Large intestine (tissue), 3 donors: ENCODE results near the gene ADGRF5. TPM values are rescaled to one million over a fixed set of nuclear protein-coding genes. Genes with fewer than 3 reads are reported as not detected.
A peak's percentile ranks its signal among the peaks of the same experiment; 100 is the strongest.
"Not testable (repeated sequence)": the region's sequence is repeated elsewhere in the genome, so short reads cannot be mapped to it uniquely, and the experiment has no call there.

Source experiments
- DNase-seq, 2 donors: peaks; one replicate each; pipeline versions ENCODE4 v3.0.0 to v3.0.0-alpha.2; 2013
- H3K27ac ChIP-seq: one replicate; pipeline ENCODE4 v1.5.1; 2013; ENCODE audit warnings: low read length
- H3K27me3 ChIP-seq: 2 replicates; pipeline ENCODE4 v1.6.1; 2013; ENCODE audit warnings: low read length; ENCODE audit not compliant: control insufficient read depth, insufficient read depth
- H3K36me3 ChIP-seq: 2 replicates; pipeline ENCODE4 v1.6.1; 2013; ENCODE audit warnings: low read length; ENCODE audit not compliant: control insufficient read depth, insufficient read depth
- H3K4me1 ChIP-seq: one replicate; pipeline ENCODE4 v1.6.1; 2013; ENCODE audit warnings: low read length; ENCODE audit not compliant: control insufficient read depth, insufficient read depth
- H3K4me3 ChIP-seq: one replicate; pipeline ENCODE4 v1.5.1; 2013; ENCODE audit warnings: low read length
- H3K9me3 ChIP-seq: one replicate; pipeline ENCODE4 v1.6.1; 2013; ENCODE audit warnings: mild to moderate bottlenecking, low read depth, low read length, moderate library complexity; ENCODE audit not compliant: control insufficient read depth
- WGBS: methylation state at CpG from one replicate; pipeline ENCODE4 v1.1.5; 2013; ENCODE audit warnings: low lambda C conversion rate; ENCODE audit not compliant: insufficient coverage; 5-methylcytosine and 5-hydroxymethylcytosine counted together
- polyA plus RNA-seq: library from polyadenylated mRNA; unstranded; fragments of 120-200 nt; gene quantifications from one replicate; pipeline ENCODE4 v1.2.1, GENCODE V29; 2013

Gene ADGRF5
- polyA plus RNA-seq, 1 donor, result 8.3 TPM

DNA sequence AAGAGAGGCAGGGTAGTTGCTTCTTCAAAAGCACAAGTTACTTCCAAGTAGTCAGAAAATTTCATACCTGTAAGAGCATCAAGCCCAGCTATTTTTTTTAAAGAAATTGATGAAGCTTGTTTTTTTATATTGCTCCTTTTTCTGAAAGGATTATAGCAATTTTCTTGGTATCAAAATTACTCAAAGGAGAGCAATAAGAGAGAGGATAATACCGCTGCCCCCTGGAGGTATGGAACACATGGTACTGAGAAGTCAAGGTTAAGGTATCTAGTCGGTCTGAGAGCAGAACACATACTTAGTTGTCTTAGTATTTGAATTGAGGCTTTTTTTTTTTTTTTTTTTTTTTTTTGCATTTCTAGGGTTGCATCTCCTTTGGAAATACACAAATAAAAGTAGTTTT, 59.4 kb downstream of the ADGRF5 start:
- Histone ChIP-seq H3K4me3 (no peak overlapping the region), H3K27me3 (no peaks in the 10 kb centered on the region), H3K9me3 (no peaks in the 10 kb centered on the region), H3K27ac (no peak overlapping the region), H3K4me1 (no peaks in the 10 kb centered on the region), H3K36me3 (no peaks in the 10 kb centered on the region)
- DNase-seq, result no peak
- WGBS, result no CpG with 5 or more reads among the region's 2 CpGs

DNA sequence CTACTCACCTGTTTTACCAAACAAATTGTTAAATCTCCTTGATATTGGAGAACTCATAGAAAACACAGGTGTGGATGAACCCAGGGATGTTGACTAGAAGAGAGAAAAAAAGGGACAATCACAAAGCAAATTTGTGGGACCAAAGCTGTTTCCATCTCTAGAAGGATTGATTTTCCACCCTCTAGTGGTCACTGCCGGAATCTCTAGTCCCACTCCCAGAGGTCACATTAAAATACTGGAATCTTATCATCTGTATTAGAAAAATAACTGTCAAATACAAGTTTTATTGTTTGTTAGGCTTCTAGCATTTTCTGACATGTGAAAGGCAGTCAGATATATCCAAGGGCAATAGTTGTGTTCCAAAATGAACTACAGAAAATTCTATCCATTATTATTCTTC, 65.8 kb downstream of the ADGRF5 start:
- not testable (repeated sequence) for H3K9me3 ChIP-seq, H3K27ac ChIP-seq, DNase-seq, H3K4me1 ChIP-seq, H3K27me3 ChIP-seq, H3K36me3 ChIP-seq, H3K4me3 ChIP-seq
- 60% methylated on average over 1 of the region's 1 CpG for whole genome bisulfite sequencing

DNA sequence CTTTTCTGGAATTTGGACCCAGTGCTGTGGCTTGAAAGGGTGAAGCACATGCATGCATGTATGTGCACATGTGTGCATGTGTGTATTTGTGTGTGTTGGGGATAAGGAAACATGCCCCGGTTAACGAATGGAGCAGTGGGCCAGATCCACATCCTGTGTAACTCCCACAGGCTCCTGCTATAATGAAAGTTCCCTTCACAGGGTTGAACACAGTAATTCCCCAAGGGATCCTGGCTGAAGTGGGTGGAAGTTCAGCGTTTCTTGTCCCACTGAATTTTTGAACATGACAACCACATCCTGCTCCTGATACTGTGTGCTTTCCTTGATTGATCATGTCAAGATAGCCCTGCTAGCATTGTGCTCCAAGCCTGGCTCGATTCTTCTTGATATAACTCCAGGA, 70.2 kb downstream of the ADGRF5 start:
- H3K27ac ChIP-seq, H3K27me3 ChIP-seq, H3K4me1 ChIP-seq, H3K4me3 ChIP-seq, DNase-seq, H3K36me3 ChIP-seq, H3K9me3 ChIP-seq: not testable (repeated sequence)
- no CpG with 5 or more reads among the region's 4 CpGs for WGBS

DNA sequence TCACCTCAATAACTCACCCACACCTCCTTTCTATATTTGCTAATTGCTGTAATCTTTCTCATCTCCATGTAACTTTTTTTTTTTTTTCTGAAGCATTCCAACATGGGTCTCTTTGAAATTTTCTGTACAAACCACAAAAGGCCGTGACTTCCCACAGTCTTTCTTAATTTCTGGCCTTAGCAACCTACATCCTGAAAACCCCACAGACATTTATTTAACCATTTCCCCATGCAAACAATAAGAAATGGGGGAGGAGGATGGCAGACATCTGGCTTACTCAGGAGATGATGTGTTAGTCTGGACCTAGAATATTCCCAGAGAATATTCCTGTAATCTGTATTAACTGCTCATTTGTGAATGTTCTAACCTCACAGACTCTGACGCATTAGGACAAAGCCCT, 70.9 kb downstream of the ADGRF5 start:
- 100% methylated on average over 1 of the region's 2 CpGs for WGBS
- Histone ChIP-seq H3K4me3 (no peak overlapping the region), H3K4me1 (peaks cover 3% of the 10 kb centered on the region), H3K36me3 (no peaks in the 10 kb centered on the region), H3K9me3 (no peaks in the 10 kb centered on the region), H3K27me3 (no peaks in the 10 kb centered on the region), H3K27ac (no peak overlapping the region)
- DNase-seq, result no peak

DNA sequence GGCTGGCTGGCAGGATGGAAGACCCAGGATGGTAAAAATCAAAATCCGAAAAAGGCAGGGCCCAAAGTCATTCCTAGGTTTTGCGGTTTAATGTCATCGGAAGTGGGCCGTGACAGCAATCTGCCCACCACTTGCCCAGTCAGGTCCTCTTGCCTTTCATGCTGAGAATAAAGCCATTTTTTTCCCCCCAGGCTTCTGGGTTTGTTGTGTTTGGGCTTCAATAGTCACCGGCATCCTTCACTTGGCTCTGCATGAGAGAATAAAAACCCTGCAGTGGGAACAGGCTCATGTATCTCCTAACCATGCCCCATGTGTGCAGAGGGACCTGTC, 72.4 kb downstream of the ADGRF5 start:
- DNase-seq, result no peak
- Histone ChIP-seq H3K4me1 (peaks cover 3% of the 10 kb centered on the region), H3K27me3 (no peaks in the 10 kb centered on the region), H3K36me3 (no peaks in the 10 kb centered on the region), H3K27ac (no peak overlapping the region), H3K4me3 (no peak overlapping the region), H3K9me3 (no peaks in the 10 kb centered on the region)
- WGBS, result no CpG with 5 or more reads among the region's 5 CpGs

DNA sequence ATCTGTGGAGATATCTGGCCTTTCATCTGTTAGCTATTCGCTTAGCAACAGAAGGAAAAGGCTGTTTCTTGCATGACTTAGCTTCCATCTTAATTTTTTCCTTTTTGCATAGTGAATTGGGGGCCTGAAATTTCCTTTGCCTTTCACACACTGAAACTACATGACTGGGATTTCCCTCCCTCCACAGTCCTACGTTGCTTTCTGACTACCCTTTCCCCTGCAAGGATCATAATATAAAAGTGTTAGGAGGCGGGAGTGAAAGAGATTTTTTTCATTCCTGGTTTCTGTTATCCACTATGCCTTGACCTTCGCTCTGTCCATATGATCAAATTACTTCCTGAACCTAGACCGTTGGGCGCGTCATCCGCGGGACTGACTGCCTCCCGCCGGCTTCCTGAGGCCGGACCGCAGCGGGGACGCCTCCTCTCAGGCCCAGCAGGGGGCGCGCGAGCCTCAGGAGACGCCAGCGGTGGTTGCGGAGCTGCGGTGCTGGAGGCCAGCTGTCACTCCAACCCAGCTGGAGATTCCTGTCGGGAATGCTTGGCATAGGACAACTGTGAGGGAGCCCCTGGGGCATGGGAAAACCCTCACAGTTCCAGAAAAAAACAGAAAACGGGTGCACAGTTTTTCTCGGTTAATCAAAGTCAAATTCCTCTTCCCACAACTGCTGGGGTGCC, 72.9 kb downstream of the ADGRF5 start:
- Histone ChIP-seq H3K27me3 (no peaks in the 10 kb centered on the region), H3K4me3 (peak overlapping the region; percentile 1), H3K36me3 (no peaks in the 10 kb centered on the region), H3K9me3 (no peaks in the 10 kb centered on the region), H3K27ac (peak overlapping the region; percentile 74), H3K4me1 (peaks cover 3% of the 10 kb centered on the region)
- DNase-seq, result peak; percentile 86 to 91
- 20% methylated on average over 1 of the region's 25 CpGs for WGBS

DNA sequence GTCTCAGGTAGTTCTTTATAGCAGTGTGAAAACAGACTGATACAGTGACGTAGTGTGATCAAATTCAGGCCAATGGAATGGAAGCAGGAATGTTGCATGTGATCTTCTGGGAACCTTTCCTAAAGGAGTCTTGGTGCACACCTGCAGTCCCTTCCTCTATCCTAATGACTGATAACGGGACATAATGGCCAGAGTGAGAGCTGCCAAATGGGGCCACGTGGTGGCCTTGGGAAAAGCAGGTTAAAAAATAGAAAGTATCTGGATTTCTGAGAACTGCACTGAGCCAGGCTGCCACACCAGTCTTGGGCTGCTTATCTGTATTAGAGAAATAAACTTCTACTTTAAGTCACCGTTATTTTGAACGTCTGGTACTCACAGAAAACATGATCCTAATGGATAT, 76.6 kb downstream of the ADGRF5 start:
- WGBS, result 88% methylated on average over 1 of the region's 5 CpGs
- peaks cover 2% of the 10 kb centered on the region for H3K9me3 ChIP-seq

DNA sequence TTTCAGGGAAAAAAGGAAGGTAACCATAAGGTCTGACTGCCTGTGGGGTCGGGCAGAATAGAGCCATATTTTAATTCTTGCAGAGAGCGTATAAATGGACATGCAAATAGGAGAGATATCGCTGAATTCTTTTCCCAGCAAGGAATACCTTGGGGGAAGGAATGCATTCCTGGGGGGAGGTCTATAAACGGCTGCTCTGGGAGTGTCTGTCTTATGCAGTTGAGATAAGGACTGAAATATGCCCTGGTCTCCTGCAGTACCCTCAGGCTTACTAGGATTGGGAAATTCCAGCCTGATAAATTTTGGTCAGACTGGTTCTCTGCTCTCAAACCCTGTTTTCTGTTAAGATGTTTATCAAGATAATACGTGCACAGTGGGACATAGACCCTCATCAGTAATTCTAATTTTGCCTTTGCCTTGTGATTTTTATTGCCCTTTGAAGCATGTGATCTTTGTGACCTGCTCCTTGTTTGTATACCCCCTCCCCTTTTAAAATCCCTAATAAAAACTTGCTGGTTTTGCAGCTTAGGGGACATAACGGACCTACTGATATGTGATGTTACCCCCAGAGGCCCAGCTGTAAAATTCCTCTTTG, 79.4 kb downstream of the ADGRF5 start:
- not testable (repeated sequence) for H3K4me1 ChIP-seq, DNase-seq, H3K9me3 ChIP-seq, H3K4me3 ChIP-seq, H3K27ac ChIP-seq, H3K27me3 ChIP-seq
- WGBS, result 67% methylated on average over 2 of the region's 6 CpGs
- peaks cover 25% of the 10 kb centered on the region for H3K36me3 ChIP-seq

More for the DNA sequence above, 76.6 kb downstream of the ADGRF5 start:
- H3K27ac ChIP-seq, result no peak overlapping the region
- H3K36me3 ChIP-seq, result peaks cover 3% of the 10 kb centered on the region
- DNase-seq, result no peak
- no peaks in the 10 kb centered on the region for H3K27me3 ChIP-seq
- no peak overlapping the region for H3K4me3 ChIP-seq
- peaks cover 3% of the 10 kb centered on the region for H3K4me1 ChIP-seq

DNA sequence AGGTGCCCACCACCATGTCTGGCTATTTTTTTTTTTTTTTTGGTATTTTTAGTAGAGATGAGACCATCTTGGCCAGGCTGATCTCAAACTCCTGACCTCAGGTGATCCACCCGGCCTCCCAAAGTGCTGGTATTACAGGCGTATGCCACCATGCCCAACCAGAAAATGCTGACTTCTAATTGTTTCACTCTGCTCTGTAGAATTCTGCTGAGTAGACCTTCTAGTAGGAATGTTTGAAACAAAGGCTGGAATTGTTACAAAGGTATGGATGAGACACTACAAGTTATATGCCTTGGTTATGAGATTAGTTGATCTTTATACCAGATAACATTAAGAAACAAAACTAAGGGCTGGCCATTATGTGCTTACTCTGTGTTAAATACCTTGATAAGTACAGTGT, 83.7 kb downstream of the ADGRF5 start:
- DNase-seq, result no peak
- Histone ChIP-seq H3K9me3 (peaks cover 5% of the 10 kb centered on the region), H3K36me3 (peaks cover 58% of the 10 kb centered on the region), H3K4me1 (no peaks in the 10 kb centered on the region), H3K27me3 (no peaks in the 10 kb centered on the region), H3K27ac (no peak overlapping the region), H3K4me3 (no peak overlapping the region)
- no CpG with 5 or more reads among the region's 2 CpGs for WGBS

DNA sequence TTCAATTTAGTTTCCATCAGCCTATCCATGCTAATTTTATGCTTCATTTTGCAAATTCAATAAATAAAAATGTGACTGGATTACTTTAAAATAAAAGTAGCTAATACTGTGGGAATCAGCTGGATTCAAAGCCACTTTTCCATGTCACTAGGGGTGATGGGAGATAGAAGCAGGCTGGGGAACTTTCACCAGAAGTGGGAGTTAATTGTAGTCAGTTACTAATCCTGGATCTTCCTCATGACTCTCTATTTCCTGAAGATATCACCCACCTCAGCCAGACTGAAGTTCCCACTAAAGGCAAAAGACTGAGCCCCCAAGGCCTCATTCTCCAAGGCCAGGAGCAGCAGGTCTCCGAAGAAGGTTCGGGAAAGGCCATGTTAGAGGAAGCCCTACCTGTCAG, 86.7 kb downstream of the ADGRF5 start:
- not testable (repeated sequence) for H3K27ac ChIP-seq, H3K9me3 ChIP-seq, H3K4me1 ChIP-seq, DNase-seq, H3K27me3 ChIP-seq, H3K4me3 ChIP-seq
- no CpG with 5 or more reads among the region's 2 CpGs for WGBS
- peaks cover 73% of the 10 kb centered on the region for H3K36me3 ChIP-seq

DNA sequence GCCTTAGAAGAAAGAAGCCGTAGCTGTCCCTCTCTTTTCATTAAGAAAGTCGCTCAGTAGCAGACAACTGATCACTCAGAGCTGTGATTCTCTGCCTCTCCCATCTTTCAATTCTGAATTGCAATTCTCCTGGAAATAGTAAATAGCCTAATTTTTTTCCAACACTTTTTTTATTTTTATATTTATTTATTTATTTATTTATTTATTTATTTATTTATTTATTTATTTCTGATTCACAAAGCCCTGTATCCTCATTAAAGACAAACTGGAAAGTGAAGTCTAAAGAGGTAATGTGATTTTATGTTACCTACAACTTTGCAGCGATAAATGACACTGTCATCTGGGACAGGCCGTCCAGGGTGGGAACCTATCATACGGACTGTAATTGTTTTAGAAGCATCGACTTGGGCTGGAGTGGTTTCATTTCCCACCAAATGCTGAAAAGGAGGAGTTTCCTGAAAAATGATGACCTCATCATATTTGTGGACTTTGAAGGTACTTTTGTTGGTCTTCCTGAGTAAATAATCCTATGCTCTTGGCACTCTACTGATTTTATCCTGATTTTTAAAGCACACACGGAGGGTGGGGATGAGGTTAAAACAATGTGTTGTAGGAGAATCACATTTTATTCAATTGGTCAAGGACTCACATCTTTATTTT, 87.4 kb downstream of the ADGRF5 start:
- H3K27ac ChIP-seq, H3K27me3 ChIP-seq, H3K9me3 ChIP-seq, DNase-seq, H3K4me3 ChIP-seq, H3K4me1 ChIP-seq: not testable (repeated sequence)
- WGBS, result 86% methylated on average over 1 of the region's 7 CpGs
- peaks cover 76% of the 10 kb centered on the region for H3K36me3 ChIP-seq
